ENCODE measurements around the gene TFCP2L1.
"Not testable (repeated sequence)": the region's sequence is repeated elsewhere in the genome, so short reads cannot be mapped to it uniquely, and the experiment has no call there.

Gene TFCP2L1

DNA sequence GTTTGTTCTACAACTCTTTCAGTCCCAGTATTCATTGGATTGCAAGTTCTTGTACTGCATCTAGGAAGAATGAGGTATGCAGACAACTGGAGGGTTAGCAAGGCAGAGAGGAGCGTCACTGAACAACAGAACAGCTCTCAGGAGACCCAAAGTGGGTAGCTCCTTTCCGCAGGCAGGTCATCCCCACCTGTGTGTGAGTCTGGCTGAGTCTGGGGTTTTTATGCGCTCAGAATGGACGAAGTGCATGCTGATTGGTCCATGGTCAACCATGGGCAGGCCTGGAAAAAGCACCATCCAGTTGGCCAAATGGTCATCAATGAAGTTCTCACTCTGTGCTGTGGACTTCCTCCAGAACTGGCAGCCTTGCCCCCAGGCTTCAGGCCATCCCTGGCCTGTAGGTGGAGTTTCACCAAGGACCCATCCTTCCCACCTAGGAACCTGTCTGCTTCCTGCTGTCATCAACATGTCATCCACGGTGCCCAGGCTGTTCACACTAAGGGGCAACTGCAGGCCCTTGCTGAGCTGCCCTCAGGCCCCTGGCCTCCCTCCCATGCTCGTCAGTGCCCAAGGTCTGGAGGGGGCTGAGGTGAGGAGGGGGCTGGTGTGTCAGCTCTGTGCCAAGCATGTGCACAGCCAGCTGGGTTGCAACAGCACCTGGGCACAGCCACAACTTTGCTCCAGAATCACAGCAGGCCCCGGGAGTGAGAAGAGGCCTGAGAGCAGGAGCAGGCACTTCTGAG lies 11.1 kb upstream of the TFCP2L1 start:
- no peak for DNase-seq

DNA sequence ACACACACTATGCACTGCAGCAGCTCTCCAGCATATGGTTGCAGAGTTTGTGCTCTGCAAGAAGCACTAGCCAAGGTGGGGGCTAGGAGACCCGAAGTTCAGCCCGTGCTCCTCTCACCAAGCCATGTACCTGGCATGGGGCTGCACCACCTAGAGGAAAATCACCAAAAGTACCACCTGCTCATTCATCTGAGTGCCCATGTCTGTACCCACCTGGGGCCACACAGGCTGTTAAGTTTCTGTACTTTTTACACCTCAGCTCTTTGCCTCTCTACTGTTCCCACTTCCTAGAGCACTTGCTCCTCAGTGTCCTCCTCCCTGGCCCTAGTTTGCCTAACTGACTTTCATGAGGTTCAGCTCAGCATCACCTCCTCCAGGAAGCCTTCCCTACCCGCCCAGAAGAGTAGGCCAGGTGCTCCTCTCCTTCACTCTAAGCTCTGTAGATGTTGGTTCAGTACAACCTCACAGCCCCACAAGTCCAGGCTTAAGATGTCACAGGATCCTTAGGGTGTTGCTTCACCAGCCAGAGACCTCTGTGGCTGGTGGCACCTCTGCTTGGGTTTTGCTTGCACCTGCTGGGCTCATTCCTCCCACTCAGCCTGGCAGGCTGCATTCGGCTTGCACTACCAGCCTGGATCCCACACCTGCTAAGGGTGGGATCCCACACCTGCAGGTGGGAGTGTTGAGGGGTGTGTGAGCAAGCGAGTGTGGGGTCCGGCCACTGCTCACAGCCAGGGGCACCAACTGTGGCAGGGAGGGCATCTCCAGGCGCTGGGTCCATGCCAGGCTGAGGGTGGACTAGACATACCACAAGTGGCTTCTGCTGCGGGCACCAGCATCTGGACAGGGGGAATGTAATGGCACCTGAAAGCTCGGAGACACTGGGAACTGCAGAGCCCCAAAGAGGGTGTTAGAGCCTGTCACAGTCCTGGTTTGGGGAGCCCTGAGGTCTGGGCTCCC lies 10.2 kb upstream of the TFCP2L1 start:
- no peak for DNase-seq

DNA sequence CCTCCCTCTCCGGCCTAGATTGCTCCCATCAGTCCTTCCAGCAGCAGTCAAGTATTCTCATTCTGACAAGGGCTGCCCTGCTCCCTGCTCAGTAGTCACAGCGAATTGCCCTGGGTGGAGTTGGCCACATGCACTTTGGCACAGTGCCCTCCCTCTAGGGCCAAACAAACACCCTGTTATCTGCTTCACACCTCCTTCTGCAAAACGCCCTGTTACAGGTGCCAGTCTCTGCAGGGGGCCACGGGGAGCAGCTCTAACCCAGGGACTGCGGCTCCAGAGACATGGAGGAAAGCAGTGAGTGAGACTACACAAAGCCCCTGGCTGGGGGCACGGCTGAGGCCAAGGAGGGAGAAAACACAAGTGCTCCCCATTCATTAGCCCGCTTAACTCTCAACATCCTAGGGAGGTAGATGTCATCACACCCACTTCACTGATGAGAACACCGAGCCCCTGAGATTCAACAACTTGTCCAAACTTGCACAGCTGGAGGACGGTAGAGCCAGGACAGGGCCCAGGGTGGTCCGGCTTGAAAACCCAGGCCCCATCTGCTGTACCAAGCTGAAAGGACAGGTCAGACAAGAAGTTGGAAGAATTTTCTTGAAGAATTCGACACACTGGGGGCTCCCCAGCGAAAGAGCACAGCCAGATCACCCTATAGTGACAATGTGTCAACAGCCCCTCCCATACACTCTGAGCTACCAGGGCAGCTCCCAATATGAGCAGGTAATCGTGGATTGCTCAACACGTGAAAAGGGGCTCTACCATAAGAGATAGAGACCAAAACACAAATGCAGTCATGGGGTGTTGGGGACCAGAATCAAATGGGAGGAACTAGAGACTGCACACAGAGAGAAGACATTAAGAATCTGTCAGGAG lies 8.7 kb upstream of the TFCP2L1 start:
- no peak for DNase-seq

DNA sequence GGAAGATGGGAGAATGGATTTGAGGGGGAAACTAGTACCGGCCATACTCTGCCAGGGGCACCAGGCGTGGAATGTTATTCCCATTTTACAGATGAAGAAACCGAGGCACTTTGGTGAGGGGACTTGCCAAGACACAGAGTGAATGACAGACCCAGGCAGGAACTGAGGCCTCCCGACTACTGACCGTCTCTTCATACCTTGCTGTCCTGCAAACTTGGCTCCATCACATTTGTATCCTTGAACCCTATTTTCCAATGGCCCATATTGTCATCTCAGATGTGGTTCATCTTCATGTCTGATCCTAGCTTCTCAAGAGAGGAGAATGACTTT lies 6.2 kb upstream of the TFCP2L1 start:
- no peak for DNase-seq

DNA sequence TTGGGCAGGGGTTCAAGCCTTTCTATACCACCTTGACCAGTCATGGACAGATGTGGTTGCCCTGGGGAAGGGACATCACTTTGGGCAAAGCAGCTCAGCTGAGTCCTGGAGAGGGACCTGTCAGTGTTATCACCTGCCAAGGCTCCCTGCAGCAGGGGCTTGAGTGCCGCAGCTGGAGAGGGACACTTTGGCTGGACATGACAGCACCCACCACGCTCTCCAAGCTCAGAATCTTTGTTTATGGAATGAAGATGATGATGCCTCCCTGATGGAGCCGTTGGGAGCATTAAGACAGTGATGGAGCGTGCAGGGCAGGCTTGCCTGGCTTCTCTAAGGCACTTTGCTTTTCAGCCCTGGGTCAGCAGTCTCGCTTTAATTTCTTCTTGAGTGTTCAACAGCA lies 4.3 kb upstream of the TFCP2L1 start:
- no peak for DNase-seq

DNA sequence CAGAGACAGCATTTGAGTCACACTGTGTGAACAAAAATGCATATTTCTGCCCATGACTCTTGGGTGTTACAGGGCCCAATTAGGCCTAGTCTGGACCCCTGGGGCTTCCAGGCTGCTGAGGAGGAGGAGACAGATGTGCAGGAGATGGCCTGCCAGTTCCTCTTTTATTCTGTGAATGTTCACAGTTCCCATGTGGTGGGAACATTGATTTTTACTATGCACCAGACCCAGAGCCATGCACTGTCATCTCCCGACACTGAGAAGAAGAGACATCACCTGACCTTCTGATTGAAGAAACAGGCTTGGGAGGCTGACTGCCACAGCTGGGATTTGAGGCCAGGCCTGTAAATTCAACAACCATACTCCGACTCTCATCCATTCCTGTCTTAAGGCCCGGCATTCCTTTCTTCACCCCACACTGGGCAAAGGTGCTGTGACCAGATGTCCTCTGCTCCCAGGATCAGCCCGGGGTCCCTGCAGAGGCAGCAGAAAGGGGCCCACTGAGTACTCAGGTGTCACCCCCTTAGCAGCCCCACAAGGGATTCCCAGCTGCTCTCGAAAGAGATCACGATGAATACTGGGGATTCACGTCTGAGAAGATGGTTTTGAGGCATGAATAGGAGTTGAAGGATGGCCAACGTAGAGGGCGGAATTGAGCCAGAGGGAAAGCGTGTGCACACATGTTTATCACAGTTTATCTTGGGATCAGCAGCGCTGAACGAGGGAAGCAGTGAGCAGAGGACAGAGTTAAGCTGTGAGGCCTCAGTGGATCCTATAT lies 3.6 kb upstream of the TFCP2L1 start:
- no peak for DNase-seq

DNA sequence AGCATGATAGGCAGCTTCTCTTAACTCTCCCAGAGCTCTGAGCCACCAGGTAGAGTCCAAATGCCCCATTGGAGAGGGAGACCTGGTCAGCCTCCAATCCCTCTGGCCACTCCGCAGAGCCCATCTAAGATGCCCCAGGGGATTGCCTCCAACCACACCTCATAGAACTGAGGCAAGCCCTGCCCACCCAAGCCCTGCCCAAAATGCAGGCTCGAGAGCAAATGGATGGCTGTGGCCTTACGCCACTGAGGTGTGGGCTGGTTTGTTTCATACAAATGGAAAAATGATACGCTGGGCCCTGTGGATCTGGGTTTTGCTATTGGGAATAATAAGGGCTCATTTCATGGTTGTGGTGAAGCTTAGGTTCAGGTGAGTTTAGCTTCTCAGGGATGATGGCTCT lies 3.0 kb upstream of the TFCP2L1 start:
- no peak for DNase-seq

DNA sequence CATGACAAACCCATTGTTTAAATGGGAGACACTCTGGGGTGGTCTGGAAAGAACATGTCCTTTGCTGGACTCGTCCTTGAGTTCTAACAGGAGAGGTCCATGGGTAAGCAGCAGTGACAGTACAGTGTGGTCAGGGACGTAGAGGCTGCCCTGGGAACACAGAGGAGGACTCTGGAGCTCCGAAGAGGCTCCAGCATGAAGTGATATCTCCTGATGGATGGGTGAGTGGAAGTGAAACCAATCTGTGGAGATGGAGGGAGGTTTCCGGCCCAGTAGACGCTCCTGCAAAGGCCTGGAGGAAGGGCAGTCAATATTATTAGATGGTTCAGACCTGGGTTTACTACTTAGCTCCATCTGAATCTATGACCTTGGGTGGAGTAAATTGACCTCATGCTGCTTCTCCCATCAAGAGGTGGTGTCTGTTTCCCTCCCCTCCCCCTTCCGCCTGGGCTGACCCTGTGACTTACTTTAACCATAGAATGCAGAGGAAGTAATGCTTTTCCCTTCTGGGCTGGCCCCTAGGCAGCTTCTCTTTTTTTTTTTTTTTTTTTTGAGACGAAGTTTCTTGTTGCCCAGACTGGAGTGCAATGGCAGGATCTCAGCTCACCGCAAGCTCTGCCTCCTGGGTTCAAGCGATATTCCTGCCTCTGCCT lies 2.3 kb upstream of the TFCP2L1 start:
- DNase-seq, result no peak

DNA sequence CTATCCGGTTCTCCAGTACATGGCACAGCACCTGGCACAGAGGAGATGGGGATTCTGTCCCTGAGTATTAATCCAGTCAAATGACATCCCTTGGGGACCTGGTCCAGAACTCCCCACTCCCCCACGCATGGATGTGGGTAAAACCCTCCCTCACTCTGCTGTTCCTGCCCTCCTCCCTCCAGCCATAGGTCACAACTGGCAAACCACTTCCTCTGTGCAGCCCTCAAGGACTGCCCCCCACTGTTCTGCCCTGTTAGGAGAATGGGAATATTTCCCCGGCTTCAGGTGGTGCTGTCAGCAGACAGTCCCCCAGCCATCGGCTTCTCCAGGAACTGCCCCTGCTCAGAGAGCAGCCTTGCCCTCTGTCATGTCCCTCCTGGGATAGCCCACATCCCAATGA lies 1.5 kb upstream of the TFCP2L1 start:
- no peak for DNase-seq

DNA sequence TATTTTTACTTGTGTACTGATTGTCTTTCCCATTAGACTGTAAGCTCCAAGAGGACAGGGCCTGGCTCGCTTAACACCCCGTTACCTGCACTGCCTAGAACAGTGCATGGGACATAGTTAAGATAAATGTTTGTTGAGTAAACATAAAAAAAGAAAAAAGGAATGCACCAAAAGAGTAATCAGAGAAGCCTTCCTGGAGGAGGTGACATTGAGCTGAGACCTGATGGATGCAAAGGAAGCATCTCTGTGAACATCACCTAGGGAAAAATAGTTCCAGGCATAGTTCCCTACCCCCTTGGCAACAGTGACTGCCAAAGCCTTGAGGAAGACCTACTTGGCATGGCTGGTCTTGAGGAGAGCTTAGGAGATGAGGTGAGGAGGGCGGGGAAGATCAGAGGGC lies 924 bp upstream of the TFCP2L1 start:
- no peak for DNase-seq

DNA sequence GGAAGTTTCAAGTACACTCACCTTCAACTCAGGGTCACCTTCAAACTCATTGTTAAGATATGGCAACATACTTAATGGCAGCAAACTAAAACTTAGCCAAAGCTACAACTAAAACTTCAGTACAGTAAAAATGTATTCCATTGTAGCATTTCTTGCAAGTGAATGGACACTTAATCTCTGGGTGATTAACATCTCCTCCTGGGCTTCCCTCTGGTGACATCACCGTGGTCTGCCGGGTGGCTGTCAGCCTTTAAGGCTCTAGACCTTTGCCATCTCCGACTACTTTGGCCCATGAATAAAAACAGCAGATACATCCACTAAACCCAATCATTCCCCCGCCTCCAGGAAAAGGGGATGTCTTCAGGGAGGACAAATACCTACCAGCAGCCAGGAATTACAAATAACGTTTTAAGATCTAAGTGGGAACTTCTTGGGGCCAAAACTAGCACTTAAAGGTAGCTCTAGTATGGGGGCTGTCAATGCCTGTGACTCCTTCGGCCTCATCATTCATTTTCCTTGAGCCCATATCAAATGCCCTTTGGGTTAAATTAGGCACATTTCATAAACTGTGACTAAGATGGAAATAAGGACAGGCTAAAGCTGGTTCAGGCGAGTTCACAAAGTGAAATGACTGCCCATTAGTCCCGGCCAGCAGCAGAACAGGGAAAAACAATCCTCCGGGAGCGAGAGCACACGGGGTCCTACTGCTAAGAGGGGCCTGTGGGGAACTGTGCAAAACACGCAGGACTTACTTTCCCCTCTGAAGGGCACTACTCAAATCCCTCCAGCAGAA lies 1.1 kb downstream of the TFCP2L1 start:
- DNase-seq, result no peak

DNA sequence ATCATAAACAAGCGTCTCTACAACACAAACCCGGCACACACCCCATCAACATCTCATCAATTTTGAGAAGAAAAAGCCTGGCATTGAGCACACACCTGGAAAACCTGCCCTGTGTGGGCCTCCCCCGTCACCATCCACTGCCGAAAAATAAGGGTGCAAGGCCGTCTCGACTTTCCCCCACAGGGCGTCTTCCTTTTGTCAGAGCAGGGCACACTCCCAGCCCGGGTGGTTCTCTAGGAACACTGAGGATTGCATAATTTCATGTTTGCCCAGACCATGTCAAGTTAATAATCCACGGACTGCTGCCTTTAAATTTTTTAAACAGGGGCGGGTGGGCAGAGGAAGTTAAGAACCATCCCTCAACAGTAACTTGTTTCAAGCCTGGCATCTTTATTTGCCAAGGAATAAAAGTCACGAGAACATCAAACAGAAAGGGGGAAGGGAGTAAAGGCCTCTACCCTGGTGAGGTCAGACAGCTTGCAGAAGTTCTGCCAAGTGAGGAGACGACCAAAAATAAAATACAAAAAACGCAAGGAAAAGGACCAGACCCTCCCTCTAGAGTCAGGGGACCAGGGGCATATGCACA lies 2.1 kb downstream of the TFCP2L1 start:
- DNase-seq, result no peak

DNA sequence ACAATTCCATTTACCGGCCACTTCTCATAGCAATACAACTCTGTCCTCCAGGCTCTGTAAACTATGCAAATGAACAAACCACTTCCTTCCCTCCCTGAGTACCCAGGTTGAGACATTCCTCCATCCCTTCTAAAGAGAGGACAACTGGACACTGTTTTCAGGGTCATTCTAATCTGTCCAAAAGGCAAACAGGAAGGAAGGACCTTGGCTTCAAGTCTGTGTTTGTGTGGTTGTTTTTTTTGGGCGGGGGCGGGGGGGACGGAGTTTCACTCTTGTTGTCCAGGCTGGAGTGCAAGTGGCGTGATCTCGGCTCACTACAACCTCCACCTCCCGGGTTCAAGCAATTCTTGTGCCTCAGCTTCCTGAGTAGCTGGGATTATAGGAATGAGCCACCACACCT lies 3.3 kb downstream of the TFCP2L1 start:
- no peak for DNase-seq

DNA sequence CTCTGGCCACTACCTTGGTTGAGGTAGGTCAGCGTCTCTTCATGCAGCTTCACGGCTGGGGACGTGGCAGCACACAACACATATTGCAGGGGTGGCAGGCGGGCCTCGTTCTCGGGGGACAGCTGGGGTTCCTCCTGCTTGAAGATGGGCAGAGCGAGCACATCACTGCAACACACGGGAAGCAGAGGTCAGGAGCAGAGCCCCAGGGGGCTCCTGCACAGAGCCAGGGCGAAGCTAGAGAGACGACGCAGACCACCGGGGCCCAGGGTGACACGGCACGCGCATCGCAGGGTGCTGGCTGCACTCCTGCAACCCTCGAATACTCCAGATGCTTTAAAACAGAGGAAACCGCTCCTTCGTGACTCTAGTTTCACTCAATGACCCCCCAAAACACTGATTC lies 3.9 kb downstream of the TFCP2L1 start:
- DNase-seq, result no peak

DNA sequence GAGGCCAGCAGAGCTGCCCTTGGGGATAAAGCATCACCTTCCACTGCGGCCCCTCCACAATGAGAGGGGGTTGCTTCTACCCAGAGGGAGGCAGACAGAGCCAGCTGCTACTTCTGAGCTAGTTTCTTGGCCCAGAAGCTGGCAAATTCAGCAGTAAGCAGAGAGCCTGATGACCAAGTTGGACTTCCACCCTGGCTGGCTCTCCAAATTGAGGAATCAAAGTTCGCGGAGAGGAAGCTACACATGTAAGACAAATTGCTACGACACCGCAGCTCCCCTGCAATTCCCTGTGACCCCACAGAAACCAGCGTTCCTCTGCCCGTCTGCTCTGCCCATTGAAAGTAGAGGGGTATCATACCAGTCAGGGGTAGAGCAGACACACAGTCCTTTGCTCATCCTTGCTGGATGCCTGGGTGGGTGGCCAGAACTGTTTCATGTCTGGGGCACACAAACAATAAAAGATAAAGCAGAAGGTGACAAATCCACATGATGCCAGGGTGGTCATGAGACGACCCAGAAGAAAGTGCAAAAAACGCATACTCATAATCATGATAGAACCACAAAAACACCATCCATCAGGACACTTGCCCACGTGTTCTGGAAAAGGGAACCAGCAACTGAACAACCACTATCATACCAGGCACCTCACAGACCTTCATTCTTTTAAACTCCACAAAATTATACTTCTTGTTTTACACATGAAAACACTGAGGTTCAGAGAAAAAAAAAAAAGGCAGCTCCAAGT lies 5.4 kb downstream of the TFCP2L1 start:
- DNase-seq, result no peak

DNA sequence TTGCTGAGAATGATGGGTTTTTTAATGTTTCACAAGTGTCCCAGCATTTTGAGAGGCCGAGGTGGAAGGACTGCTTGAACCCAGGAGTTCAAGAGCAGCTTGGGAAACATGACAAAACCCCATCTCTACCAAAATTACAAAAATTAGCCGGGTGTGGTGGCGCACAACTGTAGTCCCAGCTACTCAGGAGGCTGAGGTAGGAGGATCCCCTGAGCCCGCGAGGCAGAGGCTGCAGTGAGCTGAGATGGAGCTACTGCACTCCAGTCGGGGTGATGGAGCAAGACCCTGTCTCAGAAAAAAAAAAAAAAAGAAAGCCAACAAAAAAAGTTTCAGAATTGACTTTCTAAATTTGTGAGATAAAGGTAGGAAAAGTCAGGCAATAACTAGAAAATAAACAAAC lies 8.7 kb downstream of the TFCP2L1 start:
- DNase-seq, result no peak

DNA sequence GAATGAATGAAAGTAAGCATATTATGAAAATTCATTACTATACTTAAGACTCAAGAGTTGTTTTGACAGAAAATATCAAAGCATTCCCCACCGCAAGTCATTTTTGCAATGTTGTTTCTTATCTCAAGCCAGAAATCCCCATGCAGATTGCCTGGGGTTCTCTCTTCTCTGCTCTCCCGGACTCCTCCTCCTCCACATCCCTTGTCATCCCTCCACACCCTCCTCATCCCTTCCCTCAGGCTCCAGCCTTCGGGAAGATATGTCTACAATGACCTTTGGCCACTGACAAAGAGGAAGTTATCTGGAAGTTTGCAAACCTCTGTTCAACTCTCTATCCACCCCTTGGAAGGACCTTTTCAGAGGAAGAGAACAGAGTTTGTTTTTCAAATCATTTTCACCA lies 11.9 kb downstream of the TFCP2L1 start:
- DNase-seq, result no peak

DNA sequence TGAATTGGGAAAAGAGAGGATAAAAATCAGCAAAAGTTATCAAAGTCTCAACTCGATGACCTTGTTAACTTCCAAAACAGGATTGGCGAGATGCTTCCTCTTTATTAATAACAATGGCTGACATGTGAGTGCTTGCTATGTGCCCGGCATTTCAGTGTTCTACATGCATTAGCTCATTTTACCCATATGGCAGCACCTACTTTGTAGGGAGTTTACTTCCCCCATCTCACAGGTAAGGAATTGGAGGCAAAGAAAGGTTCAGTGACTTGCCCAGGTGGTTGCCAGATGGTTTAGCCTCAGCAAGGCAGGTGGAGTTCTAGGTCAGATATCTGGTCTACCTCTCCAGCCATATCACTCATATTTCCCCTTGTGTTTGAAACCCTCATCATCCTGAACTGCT lies 12.4 kb downstream of the TFCP2L1 start:
- DNase-seq, result no peak

DNA sequence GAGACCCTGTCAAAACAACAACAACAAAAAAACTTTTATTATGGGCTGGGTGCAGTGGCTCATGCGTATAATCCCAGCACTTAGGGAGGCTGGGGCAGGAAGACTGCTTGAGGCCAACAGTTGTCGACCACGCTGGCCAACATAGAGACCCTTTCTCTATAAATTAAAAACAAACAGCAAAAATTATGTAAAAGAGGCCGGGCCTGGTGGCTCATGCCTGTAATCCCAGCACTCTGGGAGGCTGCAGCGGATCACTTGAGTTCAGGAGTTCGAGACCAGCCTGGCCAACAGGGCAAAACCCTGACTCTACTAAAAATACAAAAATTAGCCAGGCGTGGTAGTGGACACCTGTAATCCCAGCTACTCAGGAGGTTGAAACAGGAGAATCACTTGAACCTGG lies 15.6 kb downstream of the TFCP2L1 start:
- DNase-seq, result not testable (repeated sequence)

Data from fibroblast of skin of abdomen (primary cell).